K562 treated with DMSO at 1 percent for 24 hours (cell line): ENCODE measurements around the gene PSMB9. TPM values are rescaled to one million over a fixed set of nuclear protein-coding genes. Genes with fewer than 3 reads are reported as not detected.

Experiments
- total RNA-seq: library from RNA; unstranded; fragments of 300-600 nt; gene quantifications from 2 replicates; pipeline ENCODE4 v1.2.3, GENCODE V29; 2022; ENCODE audit warnings: low read depth; ENCODE audit not compliant: insufficient read depth

The PSMB9 gene
- 73.6 and 76.7 TPM in 2 replicates for total RNA-seq

DNA sequence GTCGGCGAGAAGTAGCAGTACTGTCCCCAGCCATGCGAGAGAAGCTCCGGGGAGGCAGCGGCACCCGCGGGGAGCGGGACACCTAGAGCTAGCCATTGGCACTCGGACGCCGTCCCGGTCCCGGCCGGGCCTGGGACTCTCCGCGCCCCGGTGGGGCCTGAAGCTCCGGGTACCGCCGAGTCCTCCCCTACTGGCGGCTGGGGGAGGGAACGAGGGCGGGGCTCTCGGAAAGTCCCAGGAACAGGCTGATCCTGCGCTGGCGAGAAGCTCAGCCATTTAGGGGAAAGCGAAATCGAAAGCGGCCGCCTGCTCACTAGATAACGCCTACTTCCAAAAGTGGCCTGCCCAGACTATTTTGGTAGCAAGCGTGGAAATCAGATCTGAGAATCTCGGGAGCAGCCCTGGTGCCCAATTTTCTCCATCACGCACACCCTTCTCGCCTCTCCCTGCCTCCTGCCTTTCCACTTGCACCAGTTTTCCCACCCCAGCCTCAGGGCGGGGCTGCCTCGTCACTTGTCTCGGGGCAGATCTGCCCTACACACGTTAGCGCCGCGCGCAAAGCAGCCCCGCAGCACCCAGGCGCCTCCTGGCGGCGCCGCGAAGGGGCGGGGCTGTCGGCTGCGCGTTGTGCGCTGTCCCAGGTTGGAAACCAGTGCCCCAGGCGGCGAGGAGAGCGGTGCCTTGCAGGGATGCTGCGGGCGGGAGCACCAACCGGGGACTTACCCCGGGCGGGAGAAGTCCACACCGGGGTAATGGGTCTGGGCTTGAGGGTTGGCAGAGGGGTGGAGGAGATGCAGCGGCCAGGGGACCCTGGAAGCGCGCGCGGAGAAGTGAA, at the start of gene PSMB9, which contains the start of gene TAP1:
Gene PSMB9, plus strand, starts transcription at position 652 of the 835 bp plus-strand sequence. Its CDS starts 38 bp downstream, at position 690.
Gene TAP1, minus strand, starts transcription at position 164 of the 835 bp plus-strand sequence. Its CDS starts 68 bp downstream, at position 96.

DNA sequence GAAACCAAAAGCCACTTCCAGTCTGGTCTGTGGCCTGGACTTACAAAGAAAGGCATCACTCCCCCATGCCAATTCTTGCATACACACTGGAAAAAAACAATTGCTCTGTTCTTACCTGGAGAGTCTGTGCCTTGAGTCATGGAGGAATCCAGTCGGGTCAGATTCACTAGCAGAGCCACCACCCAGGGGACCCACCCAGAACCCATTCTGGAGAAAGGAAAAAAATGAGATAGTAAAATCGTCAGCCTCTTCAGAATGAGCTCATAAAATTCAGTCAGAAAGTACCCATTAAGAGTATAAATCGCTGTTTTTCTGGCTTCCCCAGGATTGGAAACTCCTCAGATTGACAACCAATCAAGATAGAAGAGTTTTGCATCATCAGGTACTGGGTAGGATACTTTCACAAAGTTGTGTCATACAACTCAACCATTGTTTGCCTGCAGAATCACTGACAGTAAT, 37.2 kb upstream of the PSMB9 start, which contains the start of gene HLA-DOB:
Gene HLA-DOB, minus strand, starts transcription at position 257 of the 459 bp plus-strand sequence. Its CDS starts 51 bp downstream, at position 206.

DNA sequence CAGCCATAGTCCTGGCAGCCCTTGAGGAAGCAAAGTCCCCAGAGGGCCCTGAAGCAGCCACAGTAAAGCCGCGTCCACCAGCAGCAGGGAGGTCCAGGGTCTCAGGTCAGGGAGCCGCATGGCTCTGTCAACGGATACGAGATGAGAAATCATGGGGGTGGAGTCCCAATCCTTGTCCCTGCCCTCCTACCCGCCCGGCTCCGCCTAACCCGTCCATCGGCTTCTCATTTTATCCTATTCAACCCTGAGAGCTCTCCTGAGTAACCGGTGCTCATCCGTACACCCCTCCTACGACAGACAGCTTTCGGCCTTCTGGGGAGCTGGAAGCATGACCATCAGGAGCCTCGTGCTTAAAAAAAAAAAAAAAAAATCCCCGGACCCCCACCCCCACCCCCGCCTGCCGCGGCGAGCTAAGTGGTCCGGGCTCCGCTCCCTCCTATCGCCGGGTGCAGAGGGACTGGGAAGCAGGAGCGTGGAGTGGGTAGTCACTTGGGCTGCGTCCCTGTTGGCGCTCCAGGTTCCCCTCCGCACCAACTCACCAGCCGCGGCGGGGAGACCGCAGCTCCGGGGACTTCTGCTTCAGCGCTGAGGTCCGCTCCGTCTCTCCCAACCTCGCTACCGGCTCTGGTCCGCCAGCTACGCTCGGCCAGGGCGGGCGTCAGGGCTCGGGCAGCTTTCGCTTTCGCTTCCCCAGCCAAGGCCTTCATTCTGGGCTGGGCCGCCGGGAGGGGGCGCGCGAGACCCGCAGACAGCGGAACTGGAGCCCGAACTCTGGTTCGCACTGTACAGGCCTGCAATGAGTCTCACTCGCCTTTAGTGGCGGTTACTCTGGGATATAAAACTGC, 15.7 kb upstream of the PSMB9 start, which contains the start of gene TAP2:
Gene TAP2, minus strand, starts transcription at position 626 of the 845 bp plus-strand sequence. Its CDS starts 506 bp downstream, at position 120.

DNA sequence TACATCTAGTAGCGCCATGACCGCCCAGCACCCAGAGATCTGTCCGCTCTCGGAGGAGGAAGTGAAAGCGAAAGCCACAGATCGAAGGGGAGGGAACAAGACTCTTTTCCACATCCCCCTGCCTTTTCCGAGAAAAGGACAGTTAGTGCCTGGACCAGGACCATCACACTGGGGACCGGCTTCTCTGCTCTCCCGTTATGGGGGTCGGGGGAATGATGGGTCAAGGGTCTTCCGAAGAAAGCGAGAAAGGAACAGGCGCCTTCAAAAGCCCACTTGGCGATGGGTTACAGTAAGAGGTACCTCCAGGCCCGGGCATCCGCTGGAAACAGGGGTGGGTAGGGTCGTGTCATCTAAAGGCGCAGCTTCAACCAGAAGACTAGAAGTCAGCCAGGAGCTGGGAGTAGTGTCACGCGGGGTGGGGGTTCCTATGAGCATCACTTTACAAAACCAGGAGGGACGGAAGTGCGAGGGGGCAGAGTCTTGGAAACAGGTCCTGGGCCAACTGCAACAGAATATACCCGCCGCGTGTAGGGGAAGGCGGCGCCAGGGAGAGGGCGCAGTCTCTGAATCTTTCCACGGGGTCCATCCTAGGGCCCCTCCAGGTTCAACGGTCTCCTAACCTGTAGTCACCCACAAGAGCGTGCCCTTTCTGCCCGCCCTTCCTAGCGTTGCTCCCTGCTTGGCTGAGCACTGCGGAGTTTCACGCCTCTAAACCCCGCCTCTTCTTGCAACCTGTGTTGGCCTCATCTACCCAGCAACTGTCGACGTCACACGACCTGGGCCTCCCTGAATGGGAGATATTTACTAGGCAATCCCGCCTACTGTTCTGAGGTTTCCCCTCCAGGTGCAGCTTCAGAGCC, 9.8 kb upstream of the PSMB9 start, which contains the start of gene PSMB8:
Gene PSMB8, minus strand, starts transcription at position 69 of the 860 bp plus-strand sequence. Its CDS starts 51 bp downstream, at position 18.

Other genes starting within 250 kb of the PSMB9 start
- not detected in 2 replicates for gene HLA-DQA1, start 216.8 kb upstream of the PSMB9 start, total RNA-seq
- not detected in 2 replicates for gene HLA-DQB1, start 187.5 kb upstream of the PSMB9 start, total RNA-seq
- gene HLA-DQA2, start 112.8 kb upstream of the PSMB9 start, total RNA-seq: not detected in 2 replicates
- not detected in 2 replicates for gene HLA-DQB2, start 90.7 kb upstream of the PSMB9 start, total RNA-seq
- 0.74 and 0.86 TPM in 2 replicates for gene HLA-DOB, start 37.2 kb upstream of the PSMB9 start, total RNA-seq
- gene TAP2, start 15.5 kb upstream of the PSMB9 start, total RNA-seq: 22.6 and 35.8 TPM in 2 replicates
- 26.0 and 31.3 TPM in 2 replicates for gene PSMB8, start 10.1 kb upstream of the PSMB9 start, total RNA-seq
- 23.8 and 28.4 TPM in 2 replicates for gene TAP1, start 488 bp upstream of the PSMB9 start, total RNA-seq
- gene HLA-DMB, start 86.8 kb downstream of the PSMB9 start, total RNA-seq: not detected in 2 replicates
- 0.61 TPM in 1 of 2 replicates, not detected in the other for gene HLA-DMA, start 98.9 kb downstream of the PSMB9 start, total RNA-seq
- gene BRD2, start 114.4 kb downstream of the PSMB9 start, total RNA-seq: 209 and 229 TPM in 2 replicates
- not detected in 2 replicates for gene HLA-DOA, start 155.4 kb downstream of the PSMB9 start, total RNA-seq
- 0.86 TPM in 1 of 2 replicates, not detected in the other for gene HLA-DPA1, start 219.5 kb downstream of the PSMB9 start, total RNA-seq
- gene HLA-DPB1, start 221.8 kb downstream of the PSMB9 start, total RNA-seq: 1.3 and 1.9 TPM in 2 replicates